Uterus (tissue), 2 donors: ENCODE results near the gene ZNF563.

Experiments
- CTCF ChIP-seq, 4 experiments: fragments of 200-600 bp in 2 of 4; fragments of 450-650 bp in 2 of 4; sonication (generic) in 2 of 4; IDR thresholded peaks; one replicate each; pipeline ENCODE4 v1.5.1; 2016 to 2019; ENCODE audit warnings: antibody characterized with exemption in 4 of 4, mild to moderate bottlenecking in 2 of 4, moderate library complexity in 1 of 4
- POLR2A ChIP-seq, 2 donors: fragments of 450-650 bp; IDR thresholded peaks; one replicate each; pipeline ENCODE4 v1.6.1; 2016; ENCODE audit warnings: antibody characterized with exemption in 2 of 2, mild to moderate bottlenecking in 1 of 2, moderate library complexity in 1 of 2

GRCh38 chr19:12287958-12288500 lies 45.4 kb downstream of the ZNF563 start:
- TF ChIP-seq POLR2A (IDR thresholded peaks at IDR 0.05) (no peak), CTCF (IDR thresholded peaks at IDR 0.05) (no peak)
